DOHH2 (cell line): ENCODE measurements around the gene PLAAT3.

ENCODE experiments used
- H3F3A ChIP-seq: fragments of 200-600 bp; sonication (generic), shearing (Covaris generic); 2 replicates; pipeline ENCODE4 v1.6.0; 2016; ENCODE audit warnings: antibody characterized with exemption, mild to moderate bottlenecking; ENCODE audit not compliant: control insufficient read depth, insufficient read depth
- H3K27ac ChIP-seq: fragments of 200-600 bp; sonication (generic); 2 replicates; pipeline ENCODE4 v1.5.1; 2014; ENCODE audit warnings: low read depth, mild to moderate bottlenecking, low read length, moderate library complexity
- H3K27me3 ChIP-seq: fragments of 200-600 bp; sonication (generic); 2 replicates; pipeline ENCODE4 v1.6.1; 2014; ENCODE audit warnings: mild to moderate bottlenecking, low read length, mixed read lengths; ENCODE audit not compliant: control insufficient read depth
- H3K36me3 ChIP-seq: fragments of 200-600 bp; sonication (generic); 2 replicates; pipeline ENCODE4 v1.6.1; 2014; ENCODE audit warnings: mild to moderate bottlenecking, low read length, moderate library complexity, mixed read lengths; ENCODE audit not compliant: control insufficient read depth
- H3K4me1 ChIP-seq: fragments of 200-600 bp; sonication (generic); 2 replicates; pipeline ENCODE4 v1.6.1; 2014; ENCODE audit warnings: mild to moderate bottlenecking, low read length, mixed read lengths; ENCODE audit not compliant: control insufficient read depth
- H3K4me2 ChIP-seq: fragments of 200-600 bp; sonication (generic); 2 replicates; pipeline ENCODE4 v1.6.0; 2014; ENCODE audit warnings: mild to moderate bottlenecking, low read length, moderate library complexity
- H3K4me3 ChIP-seq: fragments of 200-600 bp; sonication (generic); 2 replicates; pipeline ENCODE4 v1.5.1; 2014; ENCODE audit warnings: mild to moderate bottlenecking, low read length, mixed read lengths
- H3K79me2 ChIP-seq: fragments of 200-600 bp; sonication (generic); 2 replicates; pipeline ENCODE4 v1.6.1; 2014; ENCODE audit warnings: mild to moderate bottlenecking, low read length, mixed read lengths; ENCODE audit not compliant: control insufficient read depth
- H3K9me2 ChIP-seq: fragments of 200-600 bp; sonication (generic); replicated peaks from 2 replicates; pipeline ENCODE4 v1.6.1; 2014; ENCODE audit warnings: mild to moderate bottlenecking, low read length, mixed read lengths; ENCODE audit not compliant: control insufficient read depth
- H3K9me3 ChIP-seq: fragments of 200-600 bp; sonication (generic); 2 replicates; pipeline ENCODE4 v1.6.1; 2014; ENCODE audit warnings: antibody characterized with exemption, low read length, mixed read lengths; ENCODE audit not compliant: control insufficient read depth, insufficient read depth
- H4K20me1 ChIP-seq: fragments of 200-600 bp; sonication (generic); 2 replicates; pipeline ENCODE4 v1.6.0; 2014; ENCODE audit warnings: low read depth, mild to moderate bottlenecking, antibody characterized with exemption, low read length, moderate library complexity; ENCODE audit not compliant: control insufficient read depth, insufficient read depth
- CTCF ChIP-seq: fragments of 200-600 bp; sonication (generic); IDR thresholded peaks from one replicate; pipeline ENCODE4 v1.5.1; 2014; ENCODE audit warnings: antibody characterized with exemption, mild to moderate bottlenecking, low read depth, low read length; ENCODE audit not compliant: poor library complexity, severe bottlenecking
- EZH2phosphoT487 ChIP-seq: fragments of 200-600 bp; sonication (generic); IDR thresholded peaks from 2 replicates; pipeline ENCODE4 v1.6.1; 2017; ENCODE audit warnings: borderline replicate concordance, mild to moderate bottlenecking, antibody characterized with exemption, low read length, moderate library complexity, mixed read lengths

The PLAAT3 gene

GRCh38 chr11:63563201-63564055 is 50.8 kb downstream of the PLAAT3 start, which contains the start of gene PLAAT2:
Gene PLAAT2, minus strand, starts transcription at chr11:63563379. Its CDS starts 55 bp downstream, at chr11:63563324.
- peaks cover 10% of the 10 kb centered on the region for H3F3A ChIP-seq
- TF ChIP-seq CTCF (no peak), EZH2phosphoT487 (no peak)
- no peak within 1 kb of the TSS for H3K4me3 ChIP-seq
- H3K4me1 ChIP-seq: peaks cover 31% of the 10 kb centered on the region
- H3K36me3 ChIP-seq: no peaks in the 10 kb centered on the region
- no peaks in the 10 kb centered on the region for H3K79me2 ChIP-seq
- no peaks in the 10 kb centered on the region for H3K9me2 ChIP-seq
- H3K27ac ChIP-seq: no peak within 1 kb of the TSS
- H3K27me3 ChIP-seq: no peaks in the 10 kb centered on the region
- H3K9me3 ChIP-seq: no peaks in the 10 kb centered on the region
- no peaks in the 10 kb centered on the region for H4K20me1 ChIP-seq
- no peak within 1 kb of the TSS for H3K4me2 ChIP-seq

- Histone ChIP-seq H3F3A (no peaks in the 10 kb centered on the region), H3K27me3 (no peaks in the 10 kb centered on the region), H3K27ac (no peak overlapping the region), H4K20me1 (no peaks in the 10 kb centered on the region), H3K4me1 (peaks cover 24% of the 10 kb centered on the region), H3K4me3 (no peak overlapping the region), H3K9me2 (no peaks in the 10 kb centered on the region), H3K36me3 (no peaks in the 10 kb centered on the region), H3K4me2 (no peak overlapping the region), H3K9me3 (no peaks in the 10 kb centered on the region), H3K79me2 (no peaks in the 10 kb centered on the region)
- no peak for TF ChIP-seq CTCF
- no peak for TF ChIP-seq EZH2phosphoT487
Observed at GRCh38 chr11:63560506-63561180, 53.6 kb downstream of the PLAAT3 start.

- Histone ChIP-seq H3K27me3 (no peaks in the 10 kb centered on the region), H3K4me2 (no peak overlapping the region), H3K4me3 (no peak overlapping the region), H3K9me2 (no peaks in the 10 kb centered on the region), H3F3A (no peaks in the 10 kb centered on the region), H3K9me3 (no peaks in the 10 kb centered on the region), H3K36me3 (no peaks in the 10 kb centered on the region), H3K4me1 (peaks cover 32% of the 10 kb centered on the region), H3K27ac (no peak overlapping the region), H3K79me2 (no peaks in the 10 kb centered on the region), H4K20me1 (no peaks in the 10 kb centered on the region)
- TF ChIP-seq EZH2phosphoT487: no peak
- TF ChIP-seq CTCF: no peak
Observed at GRCh38 chr11:63558459-63559157, 55.6 kb downstream of the PLAAT3 start.
